Progenitor cell of endocrine pancreas (in vitro differentiated cells): ENCODE measurements around the gene EMC9. TPM values are rescaled to one million over a fixed set of nuclear protein-coding genes. Genes with fewer than 3 reads are reported as not detected.

ENCODE experiments used
- DNase-seq: peaks from one replicate; pipeline ENCODE4 v3.0.0; 2021; ENCODE audit warnings: low spot score; ENCODE audit not compliant: unreplicated experiment
- H3K27ac Mint-ChIP-seq: 2 replicates; pipeline ENCODE4 v1.8.0; 2021; ENCODE audit warnings: mild to moderate bottlenecking, moderate library complexity, mixed read lengths
- H3K27me3 Mint-ChIP-seq: 2 replicates; pipeline ENCODE4 v1.8.0; 2021; ENCODE audit warnings: mixed read lengths
- H3K36me3 Mint-ChIP-seq: 2 replicates; pipeline ENCODE4 v1.8.0; 2022; ENCODE audit warnings: mixed read lengths; ENCODE audit not compliant: insufficient read depth
- H3K4me1 Mint-ChIP-seq: 2 replicates; pipeline ENCODE4 v1.8.0; 2021; ENCODE audit warnings: low read depth, mixed read lengths
- H3K4me3 Mint-ChIP-seq: 2 replicates; pipeline ENCODE4 v1.8.0; 2021; ENCODE audit warnings: low read depth, mild to moderate bottlenecking, moderate library complexity, mixed read lengths
- H3K9me3 Mint-ChIP-seq: 2 replicates; pipeline ENCODE4 v1.8.0; 2021; ENCODE audit warnings: low read depth, mixed read lengths
- total RNA-seq: library from RNA; stranded (reverse); gene quantifications from 2 replicates; pipeline ENCODE4 v1.2.1, GENCODE V29; 2021
- TF ChIP-seq, protein P1 (sequence below): fragments of 200-600 bp; sonication (generic); IDR thresholded peaks from one replicate; pipeline ENCODE4 v1.5.0; 2021; ENCODE audit warnings: antibody characterized with exemption, mild to moderate bottlenecking; ENCODE audit not compliant: unreplicated experiment

The EMC9 gene
- total RNA-seq, 1 donor from 2014 or later, result 22.9 TPM

DNA sequence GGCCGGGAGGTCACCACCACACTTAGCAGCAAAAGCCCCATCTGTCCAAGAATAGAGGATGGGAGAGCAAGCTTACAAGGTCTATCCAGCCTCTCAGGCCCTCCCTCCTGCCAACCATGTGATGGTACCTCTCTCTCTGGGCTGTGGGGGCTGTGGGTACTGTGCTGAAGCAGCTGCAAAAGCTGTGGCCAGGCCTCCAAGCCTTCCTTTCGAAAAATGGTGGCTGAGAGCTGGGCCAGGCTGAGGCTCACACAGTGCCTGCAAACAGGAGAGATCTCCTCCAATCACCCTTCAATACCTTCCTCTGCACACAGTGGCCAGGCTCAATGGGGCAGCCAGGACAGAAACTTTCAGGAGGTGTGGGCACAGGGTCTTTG is 46.1 kb upstream of the EMC9 start:
- DNase-seq, result no peak
- TF ChIP-seq, protein P1, sequence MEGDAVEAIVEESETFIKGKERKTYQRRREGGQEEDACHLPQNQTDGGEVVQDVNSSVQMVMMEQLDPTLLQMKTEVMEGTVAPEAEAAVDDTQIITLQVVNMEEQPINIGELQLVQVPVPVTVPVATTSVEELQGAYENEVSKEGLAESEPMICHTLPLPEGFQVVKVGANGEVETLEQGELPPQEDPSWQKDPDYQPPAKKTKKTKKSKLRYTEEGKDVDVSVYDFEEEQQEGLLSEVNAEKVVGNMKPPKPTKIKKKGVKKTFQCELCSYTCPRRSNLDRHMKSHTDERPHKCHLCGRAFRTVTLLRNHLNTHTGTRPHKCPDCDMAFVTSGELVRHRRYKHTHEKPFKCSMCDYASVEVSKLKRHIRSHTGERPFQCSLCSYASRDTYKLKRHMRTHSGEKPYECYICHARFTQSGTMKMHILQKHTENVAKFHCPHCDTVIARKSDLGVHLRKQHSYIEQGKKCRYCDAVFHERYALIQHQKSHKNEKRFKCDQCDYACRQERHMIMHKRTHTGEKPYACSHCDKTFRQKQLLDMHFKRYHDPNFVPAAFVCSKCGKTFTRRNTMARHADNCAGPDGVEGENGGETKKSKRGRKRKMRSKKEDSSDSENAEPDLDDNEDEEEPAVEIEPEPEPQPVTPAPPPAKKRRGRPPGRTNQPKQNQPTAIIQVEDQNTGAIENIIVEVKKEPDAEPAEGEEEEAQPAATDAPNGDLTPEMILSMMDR, result no peak
- H3K9me3 Mint-ChIP-seq, result no peaks in the 10 kb centered on the region
- peak overlapping the region; percentile 92 for H3K4me3 Mint-ChIP-seq
- peaks cover 19% of the 10 kb centered on the region for H3K36me3 Mint-ChIP-seq
- H3K27ac Mint-ChIP-seq, result peak overlapping the region; percentile 96
- H3K4me1 Mint-ChIP-seq, result peaks cover 13% of the 10 kb centered on the region
- no peaks in the 10 kb centered on the region for H3K27me3 Mint-ChIP-seq

DNA sequence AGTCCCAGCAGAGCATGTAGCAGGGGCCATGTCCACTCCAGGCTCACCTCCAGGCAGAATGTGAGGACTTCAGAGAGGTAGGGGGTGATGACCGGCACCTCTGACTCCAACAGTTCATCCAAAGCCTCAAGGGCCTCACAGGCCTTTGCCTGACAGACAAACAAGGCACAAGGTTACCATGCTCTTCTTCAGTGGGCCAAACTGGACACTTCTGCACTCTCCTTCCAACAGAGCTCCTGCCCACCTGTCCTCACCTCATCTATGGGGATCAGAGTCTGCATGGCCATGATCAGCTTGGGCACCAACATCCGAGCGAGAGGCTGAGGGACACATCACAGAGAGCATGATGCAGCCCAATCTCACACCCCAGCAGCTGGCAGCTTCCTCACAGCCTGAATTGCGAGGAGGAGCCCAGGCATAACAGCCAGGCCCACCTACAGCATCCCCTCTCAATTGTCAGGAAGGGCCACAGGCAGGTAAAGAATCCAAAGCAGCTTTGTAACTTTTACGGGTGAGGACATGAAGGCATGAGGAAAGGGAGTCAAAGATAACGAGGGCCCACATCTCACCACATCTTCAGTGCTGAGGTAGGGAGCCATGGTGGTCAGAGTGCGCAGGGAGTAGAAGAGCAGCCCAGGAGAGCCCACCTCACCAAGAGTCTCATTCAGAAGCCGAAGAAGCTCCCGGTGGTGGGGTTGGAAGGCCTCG is 45.6 kb upstream of the EMC9 start:
- Mint-ChIP-seq H3K9me3 (no peaks in the 10 kb centered on the region), H3K27ac (peak overlapping the region; percentile 49), H3K4me3 (peak overlapping the region; percentile 92), H3K36me3 (peaks cover 17% of the 10 kb centered on the region), H3K4me1 (peaks cover 13% of the 10 kb centered on the region), H3K27me3 (no peaks in the 10 kb centered on the region)
- TF ChIP-seq, protein P1, result no peak
- no peak for DNase-seq

DNA sequence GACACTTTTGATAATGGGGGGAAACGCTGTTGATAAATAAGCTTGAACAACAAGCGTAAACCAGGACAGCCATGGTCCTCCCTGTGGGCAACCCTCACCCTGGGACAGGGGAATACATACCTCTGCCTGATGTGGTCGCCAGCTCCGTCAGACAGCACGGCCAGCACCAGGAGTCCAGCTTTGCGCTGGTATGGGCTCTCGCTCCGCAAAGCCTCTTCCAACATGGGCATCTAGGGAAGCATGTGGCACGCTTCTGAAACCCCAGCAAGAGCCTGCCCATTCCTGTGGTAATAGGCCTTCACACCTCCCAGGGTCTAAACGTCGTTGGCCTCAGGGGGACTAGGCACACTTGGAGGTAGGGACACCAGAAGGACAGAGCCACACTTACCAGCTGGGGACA is 44.4 kb upstream of the EMC9 start:
- peak overlapping the region; percentile 69 for H3K27ac Mint-ChIP-seq
- H3K27me3 Mint-ChIP-seq, result no peaks in the 10 kb centered on the region
- H3K9me3 Mint-ChIP-seq, result no peaks in the 10 kb centered on the region
- TF ChIP-seq, protein P1, result no peak
- no peak overlapping the region for H3K4me3 Mint-ChIP-seq
- peaks cover 13% of the 10 kb centered on the region for H3K4me1 Mint-ChIP-seq
- H3K36me3 Mint-ChIP-seq, result peaks cover 15% of the 10 kb centered on the region
- DNase-seq, result no peak

DNA sequence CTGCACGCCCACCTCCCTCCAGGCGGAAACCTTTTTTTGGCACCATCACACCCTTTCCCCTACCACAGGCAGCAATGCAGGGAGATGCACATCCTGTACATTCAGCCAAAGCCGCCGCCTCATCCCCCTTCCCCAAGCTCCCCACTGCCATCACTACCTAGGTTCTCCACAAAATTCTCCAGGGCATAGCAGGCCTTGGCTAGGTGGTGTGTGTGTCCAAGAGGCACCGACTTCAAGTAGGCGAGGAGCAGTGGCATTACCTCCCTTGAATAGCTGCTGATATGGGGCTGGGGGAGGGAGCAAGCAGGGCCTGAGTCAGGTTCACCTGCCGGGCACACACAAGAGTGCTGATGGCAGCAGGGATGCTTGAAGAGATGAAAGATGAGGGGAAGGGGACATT is 43.6 kb upstream of the EMC9 start:
- no peaks in the 10 kb centered on the region for H3K9me3 Mint-ChIP-seq
- no peak overlapping the region for H3K27ac Mint-ChIP-seq
- H3K4me3 Mint-ChIP-seq, result no peak overlapping the region
- H3K4me1 Mint-ChIP-seq, result peaks cover 13% of the 10 kb centered on the region
- TF ChIP-seq, protein P1, result no peak
- no peak for DNase-seq
- peaks cover 15% of the 10 kb centered on the region for H3K36me3 Mint-ChIP-seq
- H3K27me3 Mint-ChIP-seq, result no peaks in the 10 kb centered on the region

DNA sequence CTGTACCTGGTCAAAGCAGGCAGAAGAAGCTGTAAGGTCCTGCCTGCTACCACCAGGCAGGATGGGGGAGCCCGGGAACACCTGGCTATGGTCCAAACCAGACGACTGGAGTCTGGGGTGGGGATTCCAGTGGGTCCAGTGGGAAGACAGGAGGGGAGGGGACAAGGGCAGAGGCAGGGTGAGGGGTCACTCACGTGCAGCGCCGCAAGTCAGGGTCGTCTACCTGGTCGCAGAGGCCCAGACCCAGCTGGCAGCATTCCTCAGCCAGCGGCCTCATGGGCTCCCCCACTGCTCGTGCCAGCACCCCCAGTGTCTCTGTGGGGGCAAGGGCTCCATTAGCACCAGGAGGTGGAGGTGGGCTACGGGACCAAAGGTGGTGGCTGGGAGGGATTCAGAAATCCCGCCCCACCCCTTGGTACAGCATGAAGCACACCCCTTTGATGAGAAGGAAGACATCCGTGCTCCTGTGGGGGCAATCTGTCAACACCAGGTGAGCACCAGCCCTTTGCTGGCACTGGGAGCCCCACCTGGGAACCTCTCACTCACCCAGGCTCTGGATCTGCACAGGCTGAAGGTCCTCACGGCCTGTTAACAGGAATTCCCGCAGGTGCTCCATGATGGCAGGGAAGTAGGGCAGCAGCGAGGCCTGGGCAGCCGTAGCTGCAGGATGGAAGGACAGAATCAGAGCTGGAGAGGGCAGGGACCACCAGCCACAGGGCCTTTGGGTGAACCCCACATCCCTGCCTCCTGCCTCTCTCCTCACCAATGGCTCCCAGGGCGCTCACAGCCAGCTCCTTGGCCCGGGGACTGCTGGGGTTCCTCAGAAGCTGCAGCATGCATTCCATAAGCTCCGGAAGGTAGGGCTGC is 42.9 kb upstream of the EMC9 start:
- peaks cover 13% of the 10 kb centered on the region for H3K4me1 Mint-ChIP-seq
- H3K9me3 Mint-ChIP-seq, result no peaks in the 10 kb centered on the region
- H3K36me3 Mint-ChIP-seq, result peaks cover 20% of the 10 kb centered on the region

More for the DNA sequence above, 42.9 kb upstream of the EMC9 start:
- TF ChIP-seq, protein P1, result no peak
- Mint-ChIP-seq H3K27me3 (no peaks in the 10 kb centered on the region), H3K4me3 (no peak overlapping the region), H3K27ac (no peak overlapping the region)
- no peak for DNase-seq
